ENCODE data around the gene CRIM1.

CRIM1 gene

DNA sequence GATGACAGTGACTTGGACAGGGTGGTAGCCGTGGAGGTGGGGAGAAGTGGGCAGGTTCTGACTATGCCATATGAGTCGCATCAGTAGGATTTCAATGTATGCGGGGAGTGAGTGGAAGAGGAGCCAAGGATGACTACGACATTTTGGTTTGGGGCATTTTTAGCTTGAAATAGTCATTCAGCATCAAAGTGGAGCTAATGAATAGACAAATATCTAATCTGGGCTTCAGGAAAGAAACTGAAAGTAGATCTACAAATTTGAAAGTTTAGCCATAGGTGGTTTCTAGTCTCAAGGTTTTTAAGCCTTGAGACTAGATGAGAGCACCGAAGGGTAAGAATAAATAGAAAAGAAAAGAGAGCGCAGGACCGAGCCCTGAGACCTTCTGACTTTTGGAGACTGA is 184.1 kb downstream of the CRIM1 start:
- 94% methylated on average over 7 of the region's 7 CpGs for WGBS
- H3K36me3 ChIP-seq (ENCODE audit: insufficient read depth, low read length): peaks cover 90% of the 10 kb centered on the region
- H3K4me1 ChIP-seq (ENCODE audit: insufficient read depth, low read length): no peaks in the 10 kb centered on the region
- H3K9me3 ChIP-seq (ENCODE audit: insufficient read depth, low read depth, low read length): no peaks in the 10 kb centered on the region
- no peak overlapping the region for H3K4me3 ChIP-seq (ENCODE audit: low read length)
- H3K27ac ChIP-seq (ENCODE audit: low read depth, low read length): no peak overlapping the region
- no peaks in the 10 kb centered on the region for H3K27me3 ChIP-seq (ENCODE audit: insufficient read depth, low read length)
- no peak overlapping the region for H3K9ac ChIP-seq (ENCODE audit: low read depth, low read length)

DNA sequence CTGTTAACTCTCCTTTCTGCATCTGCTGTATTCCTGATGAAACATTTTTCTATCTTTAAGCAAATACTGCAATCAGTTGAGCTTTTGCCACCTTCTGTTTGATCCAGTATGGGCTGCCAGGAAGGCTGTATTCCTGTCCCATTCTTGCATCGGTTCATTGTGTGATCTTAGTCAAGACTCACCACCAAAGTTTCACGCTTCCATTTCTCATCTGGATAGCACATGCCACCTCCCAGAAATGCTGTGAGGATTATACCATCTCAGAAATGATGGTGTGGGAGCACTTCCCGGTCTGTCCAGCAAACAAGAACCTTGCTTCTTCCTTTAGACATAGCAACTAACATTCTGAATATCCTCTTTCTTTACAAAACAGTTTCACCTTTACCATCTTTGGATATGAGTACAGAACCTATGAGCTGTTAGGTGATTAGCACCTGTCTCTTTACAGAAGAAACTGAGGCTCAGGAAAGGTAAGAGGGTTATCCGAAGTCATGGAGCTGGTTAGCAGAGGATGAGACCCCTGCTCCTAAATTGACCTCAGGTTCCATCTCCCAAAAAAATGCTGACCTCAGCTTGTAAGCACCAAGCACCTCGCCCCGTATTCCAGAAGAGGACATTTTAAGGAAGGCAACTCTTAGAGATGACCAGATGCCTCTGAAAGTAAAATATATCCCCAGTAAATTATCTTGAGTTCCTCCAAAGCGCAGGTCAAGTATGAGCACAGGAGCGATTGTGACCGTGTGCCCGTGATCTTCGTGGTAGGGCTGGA is 185.6 kb downstream of the CRIM1 start:
- Histone ChIP-seq H3K4me3 (ENCODE audit: low read length) (no peak overlapping the region), H3K9me3 (ENCODE audit: insufficient read depth, low read depth, low read length) (no peaks in the 10 kb centered on the region), H3K36me3 (ENCODE audit: insufficient read depth, low read length) (peaks cover 96% of the 10 kb centered on the region), H3K9ac (ENCODE audit: low read depth, low read length) (no peak overlapping the region), H3K27ac (ENCODE audit: low read depth, low read length) (no peak overlapping the region), H3K4me1 (ENCODE audit: insufficient read depth, low read length) (no peaks in the 10 kb centered on the region), H3K27me3 (ENCODE audit: insufficient read depth, low read length) (no peaks in the 10 kb centered on the region)
- WGBS: 91% methylated on average over 11 of the region's 11 CpGs

DNA sequence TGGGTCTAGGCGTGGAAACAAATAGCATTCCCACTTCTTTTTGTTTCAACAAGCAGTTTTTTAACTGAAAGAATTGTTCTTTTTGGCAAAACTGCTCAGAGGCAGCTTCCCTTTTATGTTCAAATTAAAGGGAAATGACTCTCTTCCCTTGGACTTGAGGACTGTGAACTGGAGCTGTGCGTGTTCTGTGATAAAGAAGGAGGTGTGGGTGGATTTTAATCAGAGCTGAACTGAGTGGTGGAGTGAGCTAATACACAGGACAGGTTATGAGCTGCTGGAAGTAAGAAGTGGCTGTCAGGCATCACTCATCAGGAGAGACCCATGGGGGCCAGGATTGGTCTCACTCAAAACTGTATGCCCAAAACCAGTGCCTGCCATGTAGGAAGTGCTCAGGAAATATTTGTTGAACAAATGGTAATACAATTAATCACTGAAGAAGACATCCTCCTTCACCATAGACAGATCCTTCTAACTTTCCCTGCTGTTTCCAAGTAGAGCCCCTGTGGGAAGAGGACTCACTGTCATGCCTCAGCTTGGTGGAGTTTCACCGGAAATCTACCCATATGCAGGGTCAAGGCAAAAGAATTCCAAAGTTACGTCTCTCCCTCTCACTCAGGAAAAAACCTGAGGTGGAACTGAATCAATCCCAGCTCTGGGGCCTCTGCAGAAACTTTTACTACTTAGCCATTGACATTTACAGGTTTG is 186.5 kb downstream of the CRIM1 start:
- Histone ChIP-seq H3K36me3 (ENCODE audit: insufficient read depth, low read length) (peaks cover 98% of the 10 kb centered on the region), H3K27ac (ENCODE audit: low read depth, low read length) (no peak overlapping the region), H3K9ac (ENCODE audit: low read depth, low read length) (no peak overlapping the region), H3K27me3 (ENCODE audit: insufficient read depth, low read length) (no peaks in the 10 kb centered on the region), H3K9me3 (ENCODE audit: insufficient read depth, low read depth, low read length) (no peaks in the 10 kb centered on the region), H3K4me1 (ENCODE audit: insufficient read depth, low read length) (no peaks in the 10 kb centered on the region), H3K4me3 (ENCODE audit: low read length) (no peak overlapping the region)
- 91% methylated on average over 4 of the region's 4 CpGs for WGBS

DNA sequence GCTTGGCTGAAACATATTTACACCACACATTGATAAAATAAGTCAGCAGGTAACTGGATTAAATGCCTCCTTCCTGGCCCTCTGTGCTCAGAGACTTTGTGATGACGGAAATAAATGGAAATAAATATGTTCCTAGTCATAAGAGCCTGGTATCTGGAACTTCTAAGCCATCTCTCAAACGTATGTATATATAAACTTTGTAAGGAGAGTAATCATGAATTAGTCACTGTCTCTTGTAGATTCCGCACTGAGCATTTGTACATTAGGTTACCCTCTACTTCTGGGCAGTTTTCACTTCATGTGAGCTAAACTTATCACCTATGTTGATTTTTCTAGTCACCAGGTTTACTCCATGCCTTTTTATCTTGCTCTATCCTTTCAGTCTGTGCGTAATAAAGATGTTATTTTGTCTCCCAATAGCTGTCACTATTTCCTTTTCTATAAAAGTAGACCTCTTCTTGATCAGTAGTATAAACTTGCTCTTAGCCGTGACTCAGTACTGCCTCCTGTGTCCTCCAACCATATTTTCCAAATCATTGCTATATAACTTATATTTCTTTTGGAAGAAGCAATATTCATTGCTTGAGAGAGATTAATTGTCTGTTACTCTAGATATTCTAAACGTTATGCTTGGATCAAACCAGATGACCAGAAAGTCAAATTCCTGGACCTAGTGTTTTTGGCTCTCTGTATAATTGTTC is 189.2 kb downstream of the CRIM1 start:
- Histone ChIP-seq H3K9ac (ENCODE audit: low read depth, low read length) (no peak overlapping the region), H3K4me3 (ENCODE audit: low read length) (no peak overlapping the region)

DNA sequence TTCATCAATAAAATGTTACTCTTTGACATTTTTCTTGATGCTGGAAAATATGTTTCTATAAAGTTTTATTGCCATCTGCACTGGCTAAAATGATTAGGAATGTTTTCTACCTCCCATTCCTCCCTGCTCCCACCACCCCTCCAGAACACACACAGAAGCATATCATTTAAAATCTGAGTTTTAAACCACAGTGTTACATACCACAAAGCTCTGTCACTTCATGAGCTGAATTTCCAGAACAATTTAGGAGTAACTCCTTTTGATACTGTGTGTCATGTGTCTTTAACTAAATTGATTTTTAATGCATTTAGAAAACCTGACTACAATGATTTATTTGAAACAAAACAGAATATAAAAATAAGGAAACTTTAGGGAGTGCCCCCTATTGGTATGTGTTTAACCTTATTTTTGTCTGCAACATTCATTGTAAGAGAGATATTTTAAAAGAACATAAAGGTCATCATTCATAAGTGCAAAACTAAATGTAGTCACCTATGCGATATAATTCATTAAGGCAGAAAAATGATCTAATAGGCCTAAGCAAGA is 190.4 kb downstream of the CRIM1 start:
- Histone ChIP-seq H3K4me1 (ENCODE audit: insufficient read depth, low read length) (no peaks in the 10 kb centered on the region), H3K9ac (ENCODE audit: low read depth, low read length) (no peak overlapping the region), H3K36me3 (ENCODE audit: insufficient read depth, low read length) (peaks cover 98% of the 10 kb centered on the region), H3K4me3 (ENCODE audit: low read length) (no peak overlapping the region), H3K9me3 (ENCODE audit: insufficient read depth, low read depth, low read length) (no peaks in the 10 kb centered on the region), H3K27me3 (ENCODE audit: insufficient read depth, low read length) (no peaks in the 10 kb centered on the region), H3K27ac (ENCODE audit: low read depth, low read length) (no peak overlapping the region)
- WGBS: no CpG with 5 or more reads among the region's 1 CpG

More for the DNA sequence above, 189.2 kb downstream of the CRIM1 start:
- Histone ChIP-seq H3K27me3 (ENCODE audit: insufficient read depth, low read length) (no peaks in the 10 kb centered on the region), H3K27ac (ENCODE audit: low read depth, low read length) (no peak overlapping the region), H3K4me1 (ENCODE audit: insufficient read depth, low read length) (no peaks in the 10 kb centered on the region), H3K9me3 (ENCODE audit: insufficient read depth, low read depth, low read length) (no peaks in the 10 kb centered on the region), H3K36me3 (ENCODE audit: insufficient read depth, low read length) (peaks cover 98% of the 10 kb centered on the region)
- 92% methylated on average over 6 of the region's 6 CpGs for WGBS

DNA sequence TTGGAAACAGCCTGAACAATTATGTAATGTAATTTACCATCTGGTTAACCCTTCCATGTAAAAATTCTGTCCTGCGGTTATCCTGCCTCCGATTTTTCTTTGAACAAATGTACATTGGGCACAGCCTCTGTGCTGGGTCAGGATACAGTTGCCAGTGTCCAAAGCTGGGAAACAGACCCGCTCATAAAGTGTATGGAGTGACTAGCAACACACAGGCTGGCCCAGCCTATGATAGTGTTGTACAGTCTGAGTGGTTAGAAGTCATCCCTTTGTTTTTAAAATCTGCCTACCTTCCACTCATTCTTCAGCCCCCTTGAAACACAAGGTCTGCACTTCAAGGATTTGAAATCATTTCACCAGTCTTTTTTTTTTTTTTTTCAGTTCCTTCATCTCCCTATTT is 192.3 kb downstream of the CRIM1 start:
- Histone ChIP-seq H3K27me3 (ENCODE audit: insufficient read depth, low read length) (no peaks in the 10 kb centered on the region), H3K4me1 (ENCODE audit: insufficient read depth, low read length) (no peaks in the 10 kb centered on the region), H3K4me3 (ENCODE audit: low read length) (no peak overlapping the region), H3K9me3 (ENCODE audit: insufficient read depth, low read depth, low read length) (no peaks in the 10 kb centered on the region), H3K9ac (ENCODE audit: low read depth, low read length) (no peak overlapping the region), H3K27ac (ENCODE audit: low read depth, low read length) (no peak overlapping the region), H3K36me3 (ENCODE audit: insufficient read depth, low read length) (peaks cover 99% of the 10 kb centered on the region)
- 95% methylated on average over 3 of the region's 3 CpGs for WGBS

DNA sequence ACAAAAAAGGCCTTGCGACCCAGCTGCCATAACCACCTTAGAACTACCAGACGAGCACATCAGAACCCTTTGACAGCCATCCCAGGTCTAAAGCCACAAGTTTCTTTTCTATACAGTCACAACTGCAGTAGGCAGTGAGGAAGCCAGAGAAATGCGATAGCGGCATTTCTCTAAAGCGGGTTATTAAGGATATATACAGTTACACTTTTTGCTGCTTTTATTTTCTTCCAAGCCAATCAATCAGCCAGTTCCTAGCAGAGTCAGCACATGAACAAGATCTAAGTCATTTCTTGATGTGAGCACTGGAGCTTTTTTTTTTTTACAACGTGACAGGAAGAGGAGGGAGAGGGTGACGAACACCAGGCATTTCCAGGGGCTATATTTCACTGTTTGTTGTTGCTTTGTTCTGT is 193.6 kb downstream of the CRIM1 start:
- no peaks in the 10 kb centered on the region for H3K27me3 ChIP-seq (ENCODE audit: insufficient read depth, low read length)
- no peaks in the 10 kb centered on the region for H3K4me1 ChIP-seq (ENCODE audit: insufficient read depth, low read length)
- H3K9ac ChIP-seq (ENCODE audit: low read depth, low read length): no peak overlapping the region
- no peak overlapping the region for H3K4me3 ChIP-seq (ENCODE audit: low read length)
- peaks cover 96% of the 10 kb centered on the region for H3K36me3 ChIP-seq (ENCODE audit: insufficient read depth, low read length)
- H3K27ac ChIP-seq (ENCODE audit: low read depth, low read length): no peak overlapping the region
- no peaks in the 10 kb centered on the region for H3K9me3 ChIP-seq (ENCODE audit: insufficient read depth, low read depth, low read length)
- 87% methylated on average over 7 of the region's 7 CpGs for WGBS

DNA sequence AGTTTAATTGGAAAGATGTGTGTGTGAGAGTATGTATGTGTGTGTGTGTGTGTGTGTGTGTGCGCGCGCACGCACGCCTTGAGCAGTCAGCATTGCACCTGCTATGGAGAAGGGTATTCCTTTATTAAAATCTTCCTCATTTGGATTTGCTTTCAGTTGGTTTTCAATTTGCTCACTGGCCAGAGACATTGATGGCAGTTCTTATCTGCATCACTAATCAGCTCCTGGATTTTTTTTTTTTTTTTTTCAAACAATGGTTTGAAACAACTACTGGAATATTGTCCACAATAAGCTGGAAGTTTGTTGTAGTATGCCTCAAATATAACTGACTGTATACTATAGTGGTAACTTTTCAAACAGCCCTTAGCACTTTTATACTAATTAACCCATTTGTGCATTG is 194.4 kb downstream of the CRIM1 start:
- Histone ChIP-seq H3K9ac (ENCODE audit: low read depth, low read length) (no peak overlapping the region), H3K9me3 (ENCODE audit: insufficient read depth, low read depth, low read length) (no peaks in the 10 kb centered on the region), H3K27ac (ENCODE audit: low read depth, low read length) (no peak overlapping the region), H3K36me3 (ENCODE audit: insufficient read depth, low read length) (peaks cover 96% of the 10 kb centered on the region), H3K27me3 (ENCODE audit: insufficient read depth, low read length) (no peaks in the 10 kb centered on the region), H3K4me1 (ENCODE audit: insufficient read depth, low read length) (no peaks in the 10 kb centered on the region), H3K4me3 (ENCODE audit: low read length) (no peak overlapping the region)
- WGBS: 100% methylated on average over 5 of the region's 5 CpGs

DNA sequence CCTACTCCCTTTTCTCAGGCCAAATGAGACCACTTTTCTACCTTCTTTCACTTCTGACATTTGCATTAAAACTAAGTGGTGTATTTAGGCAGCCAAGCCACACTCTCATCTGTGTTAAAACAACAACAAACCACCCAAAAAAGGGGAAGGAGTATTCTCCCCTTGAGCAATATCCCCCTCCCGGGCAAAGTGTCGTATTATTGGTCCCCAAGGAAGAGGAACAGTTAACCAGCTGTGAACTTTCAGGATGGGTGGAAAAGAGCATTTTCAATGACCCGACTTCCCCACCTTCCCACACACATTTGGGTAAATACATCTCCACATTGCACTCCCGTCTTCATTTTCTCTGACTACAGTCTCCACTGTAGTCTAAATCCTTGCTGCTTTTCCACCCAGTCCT is 198.1 kb downstream of the CRIM1 start:
- H3K9me3 ChIP-seq (ENCODE audit: insufficient read depth, low read depth, low read length): no peaks in the 10 kb centered on the region
- no peak overlapping the region for H3K4me3 ChIP-seq (ENCODE audit: low read length)
- WGBS: 65% methylated on average over 3 of the region's 4 CpGs
- H3K27ac ChIP-seq (ENCODE audit: low read depth, low read length): no peak overlapping the region
- no peak overlapping the region for H3K9ac ChIP-seq (ENCODE audit: low read depth, low read length)
- no peaks in the 10 kb centered on the region for H3K27me3 ChIP-seq (ENCODE audit: insufficient read depth, low read length)
- no peaks in the 10 kb centered on the region for H3K4me1 ChIP-seq (ENCODE audit: insufficient read depth, low read length)
- H3K36me3 ChIP-seq (ENCODE audit: insufficient read depth, low read length): peaks cover 72% of the 10 kb centered on the region

DNA sequence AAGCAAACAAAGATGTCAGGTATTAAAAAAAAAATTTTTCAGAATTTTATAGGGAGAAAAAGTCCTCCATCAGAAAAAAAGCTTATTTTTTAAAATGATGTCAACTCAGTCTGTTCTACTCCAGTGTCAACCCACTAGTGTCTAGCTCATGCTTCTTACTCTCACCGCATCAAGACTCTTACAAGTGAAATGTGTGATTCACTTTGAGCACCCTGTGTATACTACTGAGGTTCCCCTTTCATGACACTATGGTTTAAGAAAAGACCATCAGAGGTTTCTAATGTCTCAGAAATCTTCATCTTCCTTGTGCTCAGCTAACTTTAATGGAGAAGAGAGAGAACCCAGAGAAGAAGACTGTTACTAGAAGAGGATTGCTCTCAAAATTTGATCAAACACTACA is 199.0 kb downstream of the CRIM1 start:
- Histone ChIP-seq H3K9me3 (ENCODE audit: insufficient read depth, low read depth, low read length) (no peaks in the 10 kb centered on the region), H3K36me3 (ENCODE audit: insufficient read depth, low read length) (peaks cover 69% of the 10 kb centered on the region), H3K27me3 (ENCODE audit: insufficient read depth, low read length) (no peaks in the 10 kb centered on the region), H3K9ac (ENCODE audit: low read depth, low read length) (no peak overlapping the region), H3K4me1 (ENCODE audit: insufficient read depth, low read length) (peaks cover 6% of the 10 kb centered on the region; the same call in 1 of the 2 replicates), H3K4me3 (ENCODE audit: low read length) (no peak overlapping the region), H3K27ac (ENCODE audit: low read depth, low read length) (no peak overlapping the region)
- WGBS: 100% methylated on average over 1 of the region's 1 CpG

DNA sequence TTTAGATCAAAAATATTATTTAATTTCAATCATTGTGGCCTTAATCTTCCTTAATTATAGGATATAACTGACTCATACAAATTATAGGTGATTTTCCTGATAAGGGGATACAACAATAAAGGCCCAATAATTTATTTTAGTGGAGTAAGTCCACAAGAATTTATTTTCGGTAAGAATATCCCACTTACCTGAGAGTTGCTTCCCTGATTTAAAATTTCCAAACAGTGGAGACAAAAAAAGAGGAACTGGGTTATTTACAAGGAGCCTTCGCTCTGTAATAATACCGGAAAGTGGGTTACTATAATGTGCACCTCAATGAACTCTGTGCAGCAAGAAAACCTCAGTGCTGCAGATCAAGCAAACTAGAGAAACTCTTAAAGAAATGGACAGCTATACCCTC is 200.2 kb downstream of the CRIM1 start:
- H3K4me3 ChIP-seq (ENCODE audit: low read length): no peak overlapping the region
- 98% methylated on average over 2 of the region's 3 CpGs for WGBS
- no peaks in the 10 kb centered on the region for H3K27me3 ChIP-seq (ENCODE audit: insufficient read depth, low read length)
- no peak overlapping the region for H3K9ac ChIP-seq (ENCODE audit: low read depth, low read length)
- H3K27ac ChIP-seq (ENCODE audit: low read depth, low read length): no peak overlapping the region
- peaks cover 19% of the 10 kb centered on the region for H3K4me1 ChIP-seq (ENCODE audit: insufficient read depth, low read length)
- no peaks in the 10 kb centered on the region for H3K9me3 ChIP-seq (ENCODE audit: insufficient read depth, low read depth, low read length)
- H3K36me3 ChIP-seq (ENCODE audit: insufficient read depth, low read length): peaks cover 62% of the 10 kb centered on the region

Data from HUES64 (cell line).